Activated T-cell treated with anti-CD3 and anti-CD28 coated beads for 1 hour (primary cell): ENCODE results near the gene GLCCI1.
"Not testable (repeated sequence)": the region's sequence is repeated elsewhere in the genome, so short reads cannot be mapped to it uniquely, and the experiment has no call there.

Source experiments
- DNase-seq: peaks from one replicate; pipeline ENCODE4 v3.0.0-alpha.2; 2020; ENCODE audit warnings: low read depth

The GLCCI1 gene

DNA sequence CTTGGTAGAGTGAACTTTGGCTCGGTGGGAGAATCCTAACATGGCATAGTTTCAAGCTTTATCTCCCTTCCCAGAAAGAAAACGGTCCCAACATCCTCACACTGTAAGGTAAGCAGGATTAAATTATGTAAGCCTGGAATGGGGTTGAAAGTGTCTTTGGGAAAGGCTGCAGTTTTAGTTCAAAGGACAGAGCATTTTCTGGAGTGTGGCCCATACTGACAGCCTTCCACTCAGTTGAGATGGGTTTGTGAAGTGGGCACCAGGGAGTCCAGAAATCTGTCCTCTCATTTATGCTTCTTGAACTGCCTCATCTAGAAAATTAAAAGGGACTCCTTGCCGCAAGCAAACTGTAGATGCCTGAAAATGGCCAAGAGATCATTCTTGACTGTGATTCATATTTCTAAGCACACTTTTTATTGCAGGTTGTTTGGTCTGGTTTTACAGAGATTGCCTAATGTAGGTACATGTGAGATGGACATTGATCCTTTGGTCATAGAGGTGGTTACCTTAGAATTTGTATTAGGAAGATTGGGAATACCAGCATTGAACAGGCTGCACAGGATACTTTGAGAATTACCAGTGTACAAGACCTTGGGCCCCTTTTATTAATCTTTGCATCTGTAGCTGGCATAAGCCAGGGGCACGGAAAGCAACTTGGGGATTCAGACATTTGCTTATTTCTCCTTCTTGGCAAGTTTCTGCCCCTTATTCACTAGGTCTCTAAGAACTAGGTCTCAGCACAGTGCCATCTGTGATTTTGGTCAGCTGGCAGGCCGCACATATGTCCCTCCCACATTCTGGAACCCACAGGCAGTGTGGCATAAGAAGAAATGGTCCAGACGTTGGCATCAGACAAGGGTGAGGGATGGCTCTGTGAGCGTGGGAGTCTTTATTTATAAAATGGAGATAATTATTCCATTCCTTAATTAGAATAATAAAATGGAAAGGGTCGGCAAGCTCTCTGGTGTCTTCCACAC, 125.9 kb downstream of the GLCCI1 start:
- DNase-seq: no peak

DNA sequence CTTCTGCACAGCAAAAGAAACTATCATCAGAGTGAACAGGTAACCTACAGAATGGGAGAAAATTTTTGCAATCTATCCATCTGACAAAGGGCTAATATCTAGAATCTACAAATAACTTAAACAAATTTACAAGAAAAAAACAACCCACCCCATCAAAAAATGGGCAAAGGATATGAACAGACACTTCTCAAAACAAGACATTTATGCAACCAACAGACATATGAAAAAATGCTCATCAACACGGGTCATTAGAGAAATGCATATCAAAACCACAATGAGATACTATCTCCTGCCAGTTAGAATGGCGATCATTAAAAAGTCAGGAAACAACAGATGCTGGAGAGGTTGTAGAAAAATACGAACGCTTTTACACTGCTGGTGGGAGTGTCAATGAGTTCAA, 132.7 kb downstream of the GLCCI1 start:
- DNase-seq: not testable (repeated sequence)

DNA sequence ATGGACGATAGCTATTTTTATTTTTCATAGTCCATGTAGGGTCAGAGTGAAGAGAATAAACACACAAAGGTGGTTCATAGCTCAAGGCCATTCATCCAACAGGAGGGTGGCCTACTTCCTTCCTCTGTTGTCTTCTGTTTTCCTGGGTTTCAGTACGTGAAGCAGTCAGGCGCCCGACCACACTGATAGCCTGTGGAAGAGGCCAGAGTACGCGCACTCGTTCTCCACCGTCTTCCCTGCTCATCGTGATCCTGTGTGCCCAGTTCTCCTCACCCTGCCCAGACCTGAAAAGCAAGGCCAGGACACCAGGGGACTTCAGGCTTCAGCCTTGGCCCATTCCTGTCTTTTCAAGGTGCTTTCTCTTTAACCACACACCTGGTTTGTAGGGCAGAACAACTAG, 134.7 kb downstream of the GLCCI1 start:
- no peak for DNase-seq

DNA sequence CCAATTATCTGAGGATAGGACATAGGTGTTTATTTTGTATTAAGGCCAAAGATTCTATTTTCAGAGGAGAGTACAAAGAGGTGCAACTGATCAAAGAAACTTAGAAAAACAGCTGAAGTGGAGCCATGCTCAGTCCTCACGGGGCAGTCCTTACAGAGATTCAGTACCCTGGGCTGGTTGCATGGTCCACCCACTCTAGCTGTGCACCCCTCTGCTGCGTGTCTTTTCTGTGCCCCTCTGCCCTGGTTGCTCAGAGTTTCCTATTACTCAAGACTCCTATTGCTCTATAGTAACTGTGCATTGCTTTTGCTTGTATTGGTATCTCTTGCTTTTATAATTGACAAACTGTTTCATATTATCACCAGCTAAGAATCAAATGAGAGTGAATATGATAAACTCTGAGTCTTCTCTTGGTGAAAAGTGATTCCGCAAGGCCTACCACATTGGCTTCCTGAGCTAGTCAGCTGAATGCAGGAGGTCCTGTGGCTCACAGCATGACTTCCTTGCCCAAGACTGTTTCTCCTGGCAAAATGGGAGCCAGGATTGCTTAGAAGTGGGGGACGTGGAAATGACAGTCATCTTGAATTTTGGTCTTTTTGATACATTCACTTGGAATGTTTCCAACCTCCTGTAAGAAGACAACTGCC, 137.0 kb downstream of the GLCCI1 start:
- no peak for DNase-seq

DNA sequence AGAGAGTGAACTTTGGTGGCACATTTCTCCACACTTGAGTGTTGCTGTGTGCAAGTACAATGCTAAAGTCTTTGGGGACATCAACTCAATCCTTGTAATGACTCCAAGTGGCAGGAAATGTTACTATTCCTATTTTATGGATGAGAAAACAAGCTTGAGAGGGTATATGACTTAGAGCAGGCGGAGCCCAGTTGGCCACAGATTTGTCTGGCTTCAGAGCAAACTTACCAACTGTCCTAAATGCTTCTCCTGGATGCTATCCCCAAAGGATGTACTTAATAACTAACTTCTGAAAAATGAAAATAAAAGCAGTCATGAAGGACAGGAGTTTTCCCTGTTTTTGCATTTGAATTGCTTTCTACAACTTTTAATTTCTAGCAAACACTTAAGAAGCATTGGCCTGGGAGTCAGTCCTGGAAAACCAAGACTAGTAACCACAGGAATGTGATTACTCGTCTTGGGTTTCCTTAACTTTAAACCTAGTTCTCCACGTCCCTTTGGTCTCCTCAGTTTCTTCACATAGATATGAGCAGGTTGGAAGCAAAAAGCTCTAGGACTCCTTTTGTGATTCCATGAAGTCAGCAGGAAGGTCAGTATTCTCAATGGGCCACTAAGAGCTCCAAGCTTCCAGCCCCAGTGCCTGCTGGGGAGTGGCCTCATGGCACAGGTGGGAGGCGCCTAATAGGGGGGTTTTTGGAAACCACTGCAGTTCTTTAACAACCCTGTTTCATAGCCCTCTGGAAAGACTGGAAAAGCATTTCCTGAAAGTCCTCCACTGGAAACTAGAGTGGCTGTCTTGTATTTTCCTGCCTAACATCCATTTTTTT, 140.8 kb downstream of the GLCCI1 start:
- no peak for DNase-seq

DNA sequence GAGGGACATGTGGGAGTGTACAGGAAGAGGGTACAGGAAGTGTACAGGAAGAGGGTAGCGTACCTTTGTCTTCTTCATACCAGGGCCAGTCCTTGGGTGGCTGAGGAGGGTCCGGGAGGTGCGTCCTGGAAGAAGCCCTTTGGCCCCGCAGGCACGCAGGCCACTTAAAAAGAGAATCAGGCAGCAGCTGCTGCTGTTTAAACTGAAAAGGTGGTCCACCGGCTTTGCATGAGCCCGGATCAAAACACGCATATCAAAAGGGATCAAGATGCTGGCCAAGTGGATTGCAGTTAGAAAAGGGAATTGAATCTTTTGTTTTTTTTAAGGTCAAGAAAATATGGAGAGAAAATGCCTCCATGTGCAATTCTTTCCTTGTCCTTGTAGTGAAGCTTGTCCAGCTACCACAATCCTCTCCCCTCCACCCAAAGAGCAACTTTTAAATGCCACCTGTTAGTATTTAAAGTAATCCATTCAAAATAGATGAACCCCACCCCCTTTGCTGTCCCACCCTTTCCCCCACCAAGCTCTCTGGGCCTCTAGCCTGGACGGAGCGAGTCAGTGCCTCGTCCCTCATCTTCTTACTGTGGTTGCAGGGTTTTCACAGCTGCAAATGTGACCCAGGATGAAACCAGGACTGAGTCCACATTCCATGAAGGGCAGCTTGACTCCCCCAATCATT, 142.8 kb downstream of the GLCCI1 start:
- no peak for DNase-seq

DNA sequence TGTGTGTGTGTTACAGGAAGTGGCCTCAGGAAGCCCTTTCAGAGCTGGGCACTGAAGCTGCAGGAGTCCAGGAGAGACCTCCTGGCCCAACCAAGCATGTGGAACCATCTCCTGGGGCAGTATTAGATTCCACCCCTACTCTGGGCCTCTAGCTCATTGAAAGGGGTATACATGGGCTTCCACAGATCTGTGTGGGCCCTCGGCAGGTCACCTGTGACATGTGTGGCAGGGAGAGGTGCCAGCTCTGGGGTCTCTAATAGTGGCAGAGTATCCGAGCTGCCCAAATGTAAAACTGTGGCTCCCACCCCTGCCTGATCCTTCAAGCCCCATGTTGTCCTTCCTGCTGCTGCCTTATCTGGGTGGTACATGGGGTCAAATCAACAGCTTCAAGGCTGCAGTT, 144.1 kb downstream of the GLCCI1 start:
- no peak for DNase-seq

DNA sequence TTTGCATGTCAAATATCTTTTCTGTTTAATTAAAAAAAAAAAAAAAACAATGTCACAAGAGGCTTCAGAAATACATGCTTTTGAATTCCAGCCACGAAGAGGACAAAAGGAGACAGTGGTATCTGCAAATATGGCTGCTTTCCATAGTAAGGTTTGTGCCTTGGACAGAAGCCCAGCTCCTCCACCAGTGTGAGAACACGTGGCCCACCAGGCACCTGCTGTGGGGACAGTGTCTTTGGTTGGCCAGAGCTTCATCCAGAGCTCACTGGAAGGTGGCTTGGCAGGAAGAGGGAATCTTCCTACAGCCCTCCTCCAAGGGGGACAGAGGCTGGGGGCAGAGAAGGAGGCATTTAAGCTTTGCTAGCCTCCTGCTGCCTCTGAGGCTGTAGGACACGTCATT, 144.6 kb downstream of the GLCCI1 start:
- no peak for DNase-seq

DNA sequence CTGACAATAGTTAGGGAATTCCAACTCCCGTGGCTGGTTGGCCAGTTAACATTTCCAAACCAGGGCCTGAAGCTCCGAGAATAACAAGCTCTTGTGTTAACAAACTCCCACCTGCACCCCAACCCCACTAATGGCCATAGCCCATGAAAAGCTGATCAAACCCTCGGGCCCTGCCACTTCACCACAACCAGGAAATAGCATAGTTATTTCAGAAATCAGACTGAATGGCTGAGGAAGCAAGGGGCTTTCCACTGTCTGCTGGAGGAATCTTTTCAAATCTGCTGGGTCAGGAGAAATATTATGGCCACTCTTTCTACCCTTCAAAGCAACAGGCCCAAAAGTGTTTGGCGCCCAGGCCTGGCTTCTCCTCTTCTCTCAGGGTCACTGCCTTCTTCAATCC, 145.6 kb downstream of the GLCCI1 start:
- DNase-seq: no peak

DNA sequence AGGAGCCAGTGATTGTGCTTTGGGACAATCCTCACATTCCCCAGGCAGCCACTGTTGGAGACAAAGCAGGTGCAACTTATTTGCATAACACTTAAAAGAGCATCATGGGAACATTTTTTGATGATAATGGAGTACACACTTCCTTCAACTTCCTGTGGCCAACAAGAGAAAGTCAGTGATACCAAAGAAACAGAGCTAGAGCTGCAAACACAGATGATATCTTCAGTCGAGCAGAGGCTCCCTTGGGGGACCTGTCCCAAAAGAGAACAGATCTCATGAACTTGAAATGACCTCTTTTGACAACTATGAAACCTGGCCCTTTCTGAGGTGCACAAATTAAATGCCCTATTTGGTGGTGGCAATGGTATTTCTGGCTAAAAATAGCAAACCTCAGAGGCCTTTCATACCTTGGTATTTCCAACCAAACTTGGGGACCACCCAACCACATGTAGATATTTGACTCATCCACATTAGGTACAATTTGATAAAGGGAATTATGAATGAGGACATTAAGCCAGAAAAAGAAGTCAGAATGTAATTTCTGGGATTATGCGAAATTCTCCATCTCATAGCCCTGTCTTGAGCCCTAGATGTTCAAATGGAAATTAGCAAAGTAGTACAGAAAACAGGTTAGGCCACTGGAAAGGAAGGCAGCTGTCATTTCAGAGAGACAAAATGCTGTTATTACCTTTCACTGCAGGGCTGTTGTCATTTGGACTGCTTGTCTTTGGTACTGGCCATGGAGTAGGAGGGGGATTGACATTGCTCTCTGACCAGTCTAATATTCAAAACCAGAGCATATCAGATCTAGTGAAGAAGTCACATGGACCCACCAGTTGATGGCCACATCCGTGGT, 147.2 kb downstream of the GLCCI1 start:
- no peak for DNase-seq

DNA sequence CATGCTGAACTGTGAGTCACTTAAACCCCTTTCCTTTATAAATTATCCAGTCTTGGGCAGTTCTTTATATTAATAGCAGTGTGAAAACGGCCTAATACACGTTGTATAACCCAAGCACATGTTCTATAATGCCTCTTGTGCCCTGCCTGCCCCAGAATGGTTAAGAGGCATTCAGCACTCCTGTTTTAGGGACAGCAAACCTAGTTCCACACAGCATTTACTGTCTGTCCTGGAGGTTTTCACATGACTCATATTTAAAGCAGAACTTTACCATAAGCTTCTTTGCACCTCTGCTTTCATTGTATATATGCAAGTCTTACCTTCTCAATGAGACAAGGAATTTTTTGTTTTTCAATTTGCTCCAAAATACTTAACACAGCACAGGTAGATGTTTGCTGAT, 148.6 kb downstream of the GLCCI1 start:
- no peak for DNase-seq

DNA sequence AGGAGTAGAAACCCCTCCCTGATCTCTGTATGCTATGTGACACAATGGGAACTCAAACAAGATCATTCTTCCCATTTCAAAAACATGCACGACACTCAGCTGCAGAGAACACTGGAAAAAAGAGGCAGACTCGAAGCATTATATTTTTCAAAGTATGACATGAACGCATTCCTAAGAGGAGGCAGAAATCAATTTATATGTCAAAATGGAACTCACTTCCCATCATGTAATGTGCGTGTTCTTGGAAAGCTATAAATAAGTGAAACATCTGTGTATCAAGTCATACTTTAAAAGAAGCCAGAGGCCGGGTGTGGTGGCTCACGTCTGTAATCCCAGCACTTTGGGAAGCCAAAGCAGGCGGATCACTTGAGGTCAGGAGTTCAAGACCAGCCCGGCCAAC, 150.7 kb downstream of the GLCCI1 start:
- no peak for DNase-seq

DNA sequence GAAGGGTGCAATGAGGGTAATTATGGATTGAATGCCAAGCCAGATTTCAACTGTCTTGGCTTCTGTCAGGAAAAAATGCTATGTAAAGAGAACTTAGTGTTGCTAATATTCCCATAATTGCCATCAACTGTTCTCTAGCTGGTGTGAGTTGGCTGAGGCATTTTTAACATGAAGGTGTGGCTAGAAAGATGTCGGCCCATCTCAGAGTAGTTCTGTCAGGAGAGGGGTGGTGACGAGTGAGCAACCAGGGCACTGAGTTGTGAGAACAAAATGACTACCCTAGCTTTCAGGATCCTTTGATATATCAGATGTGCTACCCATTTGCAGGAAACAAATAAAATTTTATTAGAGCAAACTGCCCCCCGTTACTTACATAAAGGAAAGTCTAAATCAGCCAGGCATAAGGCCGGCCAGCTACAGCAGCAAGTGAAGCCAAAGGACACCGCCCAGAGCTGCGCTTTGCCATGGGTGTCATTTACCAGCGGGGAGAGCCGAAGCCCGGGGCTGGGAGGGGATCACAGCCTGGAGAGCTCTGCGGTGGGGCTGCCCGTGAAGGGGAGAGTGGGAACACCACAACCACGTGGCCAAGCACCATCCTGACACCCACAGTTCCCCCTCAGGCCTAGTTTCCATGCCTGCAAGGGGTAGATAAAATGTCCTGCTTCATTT, 151.9 kb downstream of the GLCCI1 start:
- no peak for DNase-seq

DNA sequence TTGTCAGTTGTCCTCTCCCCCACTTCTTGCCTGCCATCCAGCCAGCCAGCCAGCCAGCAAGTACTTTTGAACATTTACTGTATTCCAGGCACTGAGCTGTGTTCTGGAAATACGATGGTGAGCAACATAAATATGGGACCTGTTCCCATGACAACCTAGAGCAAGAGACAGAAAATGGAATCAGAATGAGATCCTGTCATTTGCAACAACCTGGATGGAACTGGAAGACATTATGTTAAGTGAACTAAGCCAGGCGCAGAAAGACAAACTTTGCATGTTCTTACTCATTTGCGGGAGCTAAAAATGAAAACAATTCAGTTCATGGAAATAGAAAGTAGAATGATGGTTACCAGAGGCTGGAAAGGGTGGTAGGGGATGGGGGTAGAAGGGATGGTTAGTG, 152.6 kb downstream of the GLCCI1 start:
- no peak for DNase-seq

DNA sequence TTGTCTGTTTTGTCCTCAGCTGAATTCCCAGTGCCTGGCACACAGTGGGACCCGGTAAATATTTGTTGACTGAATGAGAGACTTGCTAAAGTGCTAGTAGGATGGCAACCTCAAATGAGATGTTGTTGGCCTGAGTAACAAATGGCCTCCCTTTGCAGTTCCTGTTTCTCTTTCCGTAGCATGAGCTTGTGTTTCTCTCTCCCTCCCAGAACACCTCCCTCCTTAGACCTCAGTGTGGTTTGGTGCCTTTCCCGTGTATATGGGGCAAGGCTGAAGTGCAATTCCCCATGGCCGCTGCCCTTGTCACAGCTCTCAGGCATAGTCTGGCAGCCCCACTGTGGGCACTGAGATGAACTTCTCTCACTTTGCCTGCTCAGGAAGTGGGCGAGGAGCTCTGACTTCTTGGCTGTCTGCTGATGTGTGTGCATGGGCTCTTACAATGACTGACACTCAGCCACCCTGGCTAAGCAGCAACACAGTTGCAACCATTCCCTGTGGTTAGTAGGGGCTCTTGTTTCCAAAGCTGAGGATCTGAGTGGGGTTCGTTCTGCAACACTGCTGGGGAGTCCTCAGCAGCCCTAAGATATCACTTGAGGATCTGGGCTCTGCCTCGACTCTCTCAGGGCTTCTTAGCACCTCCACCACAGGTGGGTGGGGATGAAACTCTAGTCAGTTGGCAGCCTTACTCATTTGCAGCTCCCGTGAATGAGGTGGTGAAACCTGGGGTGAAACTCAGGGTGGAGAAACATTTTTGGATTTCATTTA, 157.3 kb downstream of the GLCCI1 start:
- peak; percentile 60 for DNase-seq

DNA sequence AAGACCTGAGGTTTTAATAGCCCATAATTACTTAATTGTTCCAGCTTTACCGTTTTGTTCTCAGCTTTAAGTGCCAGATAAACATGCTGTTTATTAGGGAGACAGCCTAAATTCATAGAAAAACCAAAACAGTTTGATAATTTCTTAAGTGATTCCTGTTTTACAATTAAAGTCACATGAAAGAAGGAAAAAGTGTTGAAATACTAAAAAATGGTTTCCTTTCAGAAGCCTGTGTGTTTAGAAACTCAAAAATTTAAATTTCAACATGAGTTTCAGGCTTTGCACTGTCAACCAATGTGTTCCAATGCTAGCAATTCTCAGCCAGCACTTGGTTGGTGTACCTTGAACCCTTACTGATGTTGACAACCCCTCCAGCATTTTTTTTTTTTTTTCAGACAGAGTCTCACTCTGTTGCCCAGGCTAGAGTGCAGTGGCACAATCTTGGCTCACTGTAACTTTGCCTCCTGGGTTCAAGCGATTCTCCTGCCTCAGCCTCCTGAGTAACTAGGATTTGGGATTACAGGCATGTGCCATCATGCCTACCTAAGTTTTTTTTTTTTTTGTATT, 158.1 kb downstream of the GLCCI1 start:
- DNase-seq: no peak

DNA sequence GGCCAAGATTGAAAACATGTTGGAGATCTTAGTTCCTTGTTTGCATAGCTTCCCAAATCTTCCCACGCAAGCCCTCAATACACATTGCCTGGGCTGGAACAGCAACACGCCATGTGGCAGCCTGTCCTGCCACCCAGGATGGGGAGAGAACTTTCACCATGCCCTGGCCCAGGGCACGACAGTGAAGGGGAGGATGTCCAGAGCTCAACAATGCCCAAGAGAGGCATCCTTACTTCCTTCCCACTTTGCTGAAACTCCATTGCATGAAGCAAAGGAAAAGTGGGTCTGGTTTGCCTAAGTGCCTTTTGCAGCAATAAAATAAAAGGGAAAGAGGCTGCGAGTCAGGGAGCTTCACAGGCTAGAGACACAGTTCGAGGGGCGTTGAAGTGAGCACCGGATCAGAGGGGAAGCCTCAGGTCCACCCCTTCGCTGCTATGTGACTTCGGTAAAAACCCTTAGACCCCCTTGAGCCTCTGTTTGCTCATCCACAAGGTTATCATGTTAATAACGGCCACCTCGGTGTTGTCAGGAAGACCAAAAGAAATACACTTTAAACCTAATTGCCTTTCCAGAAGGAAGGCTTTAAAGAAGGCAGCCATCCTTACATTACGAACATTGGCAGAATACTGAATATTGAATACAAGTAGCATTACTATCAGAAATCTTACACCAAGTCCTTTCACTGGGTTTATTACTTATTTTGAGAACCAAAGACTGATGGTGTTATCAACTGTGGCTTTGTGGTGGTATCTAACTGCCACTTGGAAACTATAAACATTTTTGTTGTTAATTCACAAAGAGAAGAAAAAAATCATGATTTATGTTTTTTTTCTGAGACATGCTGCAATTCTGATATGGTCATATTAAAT, 160.1 kb downstream of the GLCCI1 start:
- no peak for DNase-seq

DNA sequence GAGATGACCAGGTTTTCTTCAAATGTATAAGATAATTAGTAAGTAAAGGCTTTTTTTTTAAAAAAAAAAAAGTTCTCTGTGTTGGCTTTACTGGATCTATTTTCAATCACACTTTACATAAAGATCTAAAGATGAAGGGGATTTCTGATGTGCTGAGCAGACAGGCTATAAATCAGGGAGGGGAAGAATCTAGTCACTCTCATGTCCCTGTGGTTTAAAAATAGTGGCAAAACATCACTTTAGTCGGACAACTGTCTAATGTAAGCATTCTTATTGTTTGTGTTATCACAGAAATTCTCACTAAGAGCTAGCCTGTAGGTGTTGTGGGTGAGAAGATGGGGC, 160.7 kb downstream of the GLCCI1 start:
- DNase-seq: no peak

DNA sequence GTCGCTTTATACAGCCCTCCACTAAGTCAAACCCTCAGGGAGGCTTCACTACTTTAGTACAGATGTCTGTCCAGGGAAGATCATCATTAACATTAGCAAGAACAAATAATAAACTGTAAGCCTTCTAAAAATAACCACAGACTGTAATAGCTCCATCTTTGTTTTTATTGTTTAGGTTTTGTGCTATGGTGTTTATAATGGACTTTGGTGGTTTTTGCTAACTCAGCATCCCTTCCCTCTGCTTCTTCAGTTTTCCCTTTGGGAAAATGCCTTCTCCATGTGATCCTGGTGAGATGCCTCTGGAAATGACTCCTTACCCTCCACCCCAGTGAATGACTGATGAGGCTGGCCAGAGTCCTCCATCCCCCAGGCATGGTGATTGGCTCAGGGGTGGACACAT, 162.1 kb downstream of the GLCCI1 start:
- DNase-seq: no peak
